GM10266 (cell line): Measurements from ENCODE around the gene HLA-A.
"Not testable (repeated sequence)": the region's sequence is repeated elsewhere in the genome, so short reads cannot be mapped to it uniquely, and the experiment has no call there.

Experiments
- DNase-seq: peaks from one replicate; pipeline ENCODE4 v3.0.0; 2012; ENCODE audit errors: extremely low spot score
- CTCF ChIP-seq: IDR thresholded peaks from 2 replicates; pipeline ENCODE4 v1.5.1; 2012; ENCODE audit warnings: mild to moderate bottlenecking, low read depth; ENCODE audit not compliant: control insufficient read depth, insufficient read depth; ENCODE audit errors: missing control alignments

Gene HLA-A

GRCh38 chr6:29977425-29977727 is 35.0 kb downstream of the HLA-A start:
- no peak for DNase-seq
- TF ChIP-seq CTCF, result no peak

- DNase-seq, result not testable (repeated sequence)
Measured at GRCh38 chr6:29980013-29980412, 37.7 kb downstream of the HLA-A start.

- no peak for DNase-seq
- TF ChIP-seq CTCF, result no peak
Measured at GRCh38 chr6:29980511-29980910, 38.2 kb downstream of the HLA-A start.

GRCh38 chr6:29981211-29981812 is 39.0 kb downstream of the HLA-A start:
- no peak for DNase-seq
- TF ChIP-seq CTCF, result no peak

GRCh38 chr6:29982097-29982496 is 39.8 kb downstream of the HLA-A start:
- no peak for DNase-seq
- no peak for TF ChIP-seq CTCF

- no peak for TF ChIP-seq CTCF
- no peak for DNase-seq
Measured at GRCh38 chr6:29984232-29984631, 41.9 kb downstream of the HLA-A start.

GRCh38 chr6:29984992-29985391 is 42.7 kb downstream of the HLA-A start:
- no peak for DNase-seq
- no peak for TF ChIP-seq CTCF

- no peak for DNase-seq
- no peak for TF ChIP-seq CTCF
Measured at GRCh38 chr6:29986179-29986781, 43.9 kb downstream of the HLA-A start.
